K562 (cell line): ENCODE measurements around the gene ABCC12. TPM values are rescaled to one million over a fixed set of nuclear protein-coding genes. Genes with fewer than 3 reads are reported as not detected.
A peak's percentile ranks its signal among the peaks of the same experiment; 100 is the strongest.

ENCODE experiments used
- ATF7 ChIP-seq: fragments of 450-650 bp; IDR thresholded peaks from 2 replicates; pipeline ENCODE4 v1.7.1; 2014; ENCODE audit warnings: mild to moderate bottlenecking, moderate library complexity
- CEBPG ChIP-seq, 3 experiments: fragments of 200-800 bp in 1 of 3; sonication (Bioruptor generic) in 1 of 3; sonication (generic) in 1 of 3; formaldehyde crosslinking in 1 of 3; IDR thresholded peaks in 2 of 3; conservative IDR thresholded peaks in 1 of 3; 2 replicates each; pipeline versions ENCODE4 v1.6.1 to v1.8.0; 2016 to 2022; ENCODE audit warnings: missing compliant biosample characterization in 2 of 3, missing genetic modification characterization in 2 of 3, mild to moderate bottlenecking in 1 of 3, missing genetic modification reagents in 1 of 3
- CHCHD3 ChIP-seq: fragments of 250-450 bp; sonication (Bioruptor Pico); IDR thresholded peaks from 2 replicates; pipeline ENCODE4 v2.1.2; 2022; ENCODE audit warnings: mild to moderate bottlenecking
- CREBBP ChIP-seq: IDR thresholded peaks from one replicate; pipeline ENCODE4 v1.6.1; 2012; ENCODE audit warnings: low read depth, mild to moderate bottlenecking, control low read depth, inconsistent platforms, low read length
- CSDE1 ChIP-seq, 2 experiments: fragments of 450-650 bp; IDR thresholded peaks; 2 replicates each; pipeline ENCODE4 v1.6.1; 2016; ENCODE audit warnings: mild to moderate bottlenecking in 1 of 2
- FOS ChIP-seq: IDR thresholded peaks from 3 replicates; pipeline ENCODE4 v1.6.1; 2011; ENCODE audit not compliant: insufficient read length; ENCODE audit errors: extremely low read depth
- HCFC1 ChIP-seq: IDR thresholded peaks from 2 replicates; pipeline ENCODE4 v1.6.1; 2012; ENCODE audit warnings: low read depth, low read length, improper control_type of control experiment
- JUND ChIP-seq, 2 experiments: IDR thresholded peaks; 2 replicates in 1 of 2; 3 replicates in 1 of 2; pipeline ENCODE4 v1.6.1; 2011; ENCODE audit warnings: borderline replicate concordance in 2 of 2, low read depth in 2 of 2, low read length in 2 of 2, improper control_type of control experiment in 1 of 2, missing biosample characterization in 1 of 2, missing genetic modification characterization in 1 of 2, missing genetic modification reagents in 1 of 2
- LARP7 ChIP-seq: fragments of 450-650 bp; IDR thresholded peaks from 2 replicates; pipeline ENCODE4 v1.6.1; 2016
- MAZ ChIP-seq, 2 experiments: fragments of 450-650 bp in 1 of 2; sonication (generic) in 1 of 2; formaldehyde crosslinking; IDR thresholded peaks in 1 of 2; conservative IDR thresholded peaks in 1 of 2; 2 replicates each; pipeline versions ENCODE4 v1.4.0 to v1.5.0; 2020; ENCODE audit warnings: mild to moderate bottlenecking in 1 of 2, missing genetic modification reagents in 1 of 2
- MEF2A ChIP-seq: IDR thresholded peaks from 2 replicates; pipeline ENCODE4 v1.6.1; 2011; ENCODE audit warnings: low read depth, mild to moderate bottlenecking, low read length, moderate library complexity; ENCODE audit not compliant: control insufficient read depth
- MTF1 ChIP-seq: fragments of 250-450 bp; sonication (Bioruptor Pico); IDR thresholded peaks from 2 replicates; pipeline ENCODE4 v1.9.0; 2021; ENCODE audit warnings: moderate library complexity, mild to moderate bottlenecking, inconsistent platforms, borderline replicate concordance
- NR2F6 ChIP-seq: fragments of 450-650 bp; formaldehyde crosslinking; IDR thresholded peaks from 2 replicates; pipeline ENCODE4 v1.4.0; 2020; ENCODE audit warnings: mild to moderate bottlenecking
- ZNF146 ChIP-seq: IDR thresholded peaks from one replicate; pipeline ENCODE4 v1.6.1; 2018; ENCODE audit warnings: missing compliant biosample characterization; ENCODE audit not compliant: unreplicated experiment
- ZNF165 ChIP-seq: fragments of 250-450 bp; sonication (Bioruptor Pico); IDR thresholded peaks from 2 replicates; pipeline ENCODE4 v1.4.0; 2020; ENCODE audit warnings: borderline replicate concordance
- ZNF436 ChIP-seq: fragments of 250-450, 450-650 bp; sonication (Bioruptor Pico); formaldehyde crosslinking; IDR thresholded peaks from 2 replicates; pipeline ENCODE4 v1.7.0; 2020; ENCODE audit warnings: mild to moderate bottlenecking
- ZNF584 ChIP-seq: fragments of 200-800 bp; sonication (Bioruptor generic); IDR thresholded peaks from 2 replicates; pipeline ENCODE4 v1.6.1; 2016; ENCODE audit warnings: low read depth, mild to moderate bottlenecking, missing genetic modification characterization, missing compliant biosample characterization
- ZNF766 ChIP-seq: fragments of 200-800 bp; sonication (Bioruptor generic); conservative IDR thresholded peaks from 2 replicates; pipeline ENCODE4 v1.6.1; 2016; ENCODE audit warnings: missing genetic modification characterization, missing compliant biosample characterization
- ZZZ3 ChIP-seq: fragments of 450-650 bp; IDR thresholded peaks from 2 replicates; pipeline ENCODE4 v1.6.1; 2016; ENCODE audit warnings: antibody characterized with exemption, mild to moderate bottlenecking, moderate library complexity
- polyA plus RNA-seq, 8 experiments: library from polyadenylated mRNA; depleted of rRNA in 4 of 8; stranded (reverse) in 5 of 8; unstranded in 3 of 8; fragments of >200 nt; fragmentation: Nextera tagmentation in 2 of 8; fragmentation: Illumina TruSeq in 1 of 8; extraction: Ambion mirVana in 2 of 8; extraction: Trizol in 1 of 8; gene quantifications; 2 replicates each; pipeline versions ENCODE4 v1.2.1 to v1.2.3, GENCODE V29; 2011 to 2014; ENCODE audit warnings: inconsistent platforms in 1 of 8, missing spikeins in 1 of 8
- total RNA-seq, 7 experiments: library from RNA; depleted of rRNA in 6 of 7; stranded (reverse); fragments of >200 nt in 6 of 7; fragmentation: Illumina TruSeq in 2 of 7; extraction: Trizol in 2 of 7; gene quantifications; 2 replicates each; pipeline versions ENCODE4 v1.2.1 to v1.2.3, GENCODE V29; 2011 to 2021; ENCODE audit warnings: low replicate concordance in 1 of 7
- TF ChIP-seq, protein P1 (sequence below): fragments of 150-350 bp; IDR thresholded peaks from 2 replicates; pipeline ENCODE4 v1.6.1; 2014; ENCODE audit warnings: low read depth, mild to moderate bottlenecking, low read length, borderline replicate concordance
- TF ChIP-seq, protein P2 (sequence below): sonication (generic); formaldehyde crosslinking; IDR thresholded peaks from 2 replicates; pipeline ENCODE4 v1.8.1; 2022; ENCODE audit warnings: missing genetic modification reagents
- TF ChIP-seq, protein P3 (sequence below): IDR thresholded peaks from 3 replicates; pipeline ENCODE4 v1.6.1; 2011; ENCODE audit warnings: borderline replicate concordance, mild to moderate bottlenecking; ENCODE audit not compliant: insufficient read length, insufficient read depth

Gene ABCC12
- total and polyA plus RNA-seq, 9 of the 15 experiments (the other 6 are each of a cell fraction or from before 2014, with no cell fraction given), result not detected

DNA sequence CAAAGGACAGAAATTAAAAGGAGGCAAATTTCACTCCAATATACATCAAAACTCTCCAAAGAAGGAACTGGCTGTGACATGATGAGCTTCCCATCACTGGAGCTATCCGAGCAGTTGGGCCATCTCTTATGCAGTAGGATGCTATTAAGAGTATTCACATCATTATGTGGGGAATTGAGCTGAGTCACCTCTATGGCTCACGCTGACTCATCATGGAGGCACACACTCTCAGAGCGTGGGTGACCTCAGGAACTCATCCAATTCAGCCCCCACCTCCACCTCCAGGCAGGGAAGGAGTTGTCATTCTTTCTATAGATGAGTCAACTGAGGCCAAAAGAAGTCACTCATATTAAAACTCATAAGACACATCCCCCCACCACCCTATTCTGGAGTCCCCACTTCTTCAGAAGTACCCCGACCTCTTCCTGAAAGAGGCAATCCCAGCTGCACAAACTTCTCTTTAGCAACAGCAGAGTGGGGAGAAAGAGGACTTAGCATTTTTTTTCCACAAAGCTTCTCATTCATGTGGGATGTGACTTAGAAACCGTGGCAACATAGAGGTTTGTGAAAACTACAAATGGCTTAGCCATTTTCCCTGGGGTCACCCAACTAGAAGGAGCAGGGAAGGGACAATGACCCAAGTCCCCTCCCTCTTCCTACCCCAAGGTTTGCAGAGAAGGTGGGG is 32.5 kb downstream of the ABCC12 start (continued):
- TF ChIP-seq JUND (IDR thresholded peaks at IDR 0.05; ENCODE audit: borderline replicate concordance, low read depth, low read length) (peak; percentile 91), JUND (tag; IDR thresholded peaks at IDR 0.05; ENCODE audit: borderline replicate concordance, low read depth, low read length) (peak; percentile 90), CEBPG (CRISPR knock-in tag; IDR thresholded peaks at IDR 0.05) (no peak), CEBPG (tag; conservative IDR thresholded peaks at IDR 0.05 in 1 of 2, IDR thresholded peaks at IDR 0.05 in 1 of 2) (no peak), ZNF766 (CRISPR knock-in tag) (no peak), CREBBP (no peak), ATF7 (peak; percentile 33; the same call in 1 of the 2 replicates), CSDE1 (IDR thresholded peaks at IDR 0.05) (no peak), NR2F6 (CRISPR knock-in tag) (no peak), ZNF165 (CRISPR knock-in tag) (no peak), CHCHD3 (no peak), ZNF146 (CRISPR knock-in tag) (no peak), MTF1 (CRISPR knock-in tag) (no peak), MEF2A (no peak), HCFC1 (no peak), MAZ (CRISPR knock-in tag; conservative IDR thresholded peaks at IDR 0.05 in 1 of 2, IDR thresholded peaks at IDR 0.05 in 1 of 2) (peak in 1 of 2 experiments; percentile 50; a peak in 1 of 4 replicates), FOS (peak; percentile 65), ZNF584 (CRISPR knock-in tag) (no peak), ZZZ3 (no peak), LARP7 (no peak), ZNF436 (CRISPR knock-in tag) (no peak)
- TF ChIP-seq, protein P1, sequence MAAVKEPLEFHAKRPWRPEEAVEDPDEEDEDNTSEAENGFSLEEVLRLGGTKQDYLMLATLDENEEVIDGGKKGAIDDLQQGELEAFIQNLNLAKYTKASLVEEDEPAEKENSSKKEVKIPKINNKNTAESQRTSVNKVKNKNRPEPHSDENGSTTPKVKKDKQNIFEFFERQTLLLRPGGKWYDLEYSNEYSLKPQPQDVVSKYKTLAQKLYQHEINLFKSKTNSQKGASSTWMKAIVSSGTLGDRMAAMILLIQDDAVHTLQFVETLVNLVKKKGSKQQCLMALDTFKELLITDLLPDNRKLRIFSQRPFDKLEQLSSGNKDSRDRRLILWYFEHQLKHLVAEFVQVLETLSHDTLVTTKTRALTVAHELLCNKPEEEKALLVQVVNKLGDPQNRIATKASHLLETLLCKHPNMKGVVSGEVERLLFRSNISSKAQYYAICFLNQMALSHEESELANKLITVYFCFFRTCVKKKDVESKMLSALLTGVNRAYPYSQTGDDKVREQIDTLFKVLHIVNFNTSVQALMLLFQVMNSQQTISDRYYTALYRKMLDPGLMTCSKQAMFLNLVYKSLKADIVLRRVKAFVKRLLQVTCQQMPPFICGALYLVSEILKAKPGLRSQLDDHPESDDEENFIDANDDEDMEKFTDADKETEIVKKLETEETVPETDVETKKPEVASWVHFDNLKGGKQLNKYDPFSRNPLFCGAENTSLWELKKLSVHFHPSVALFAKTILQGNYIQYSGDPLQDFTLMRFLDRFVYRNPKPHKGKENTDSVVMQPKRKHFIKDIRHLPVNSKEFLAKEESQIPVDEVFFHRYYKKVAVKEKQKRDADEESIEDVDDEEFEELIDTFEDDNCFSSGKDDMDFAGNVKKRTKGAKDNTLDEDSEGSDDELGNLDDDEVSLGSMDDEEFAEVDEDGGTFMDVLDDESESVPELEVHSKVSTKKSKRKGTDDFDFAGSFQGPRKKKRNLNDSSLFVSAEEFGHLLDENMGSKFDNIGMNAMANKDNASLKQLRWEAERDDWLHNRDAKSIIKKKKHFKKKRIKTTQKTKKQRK, result no peak
- TF ChIP-seq, protein P2, sequence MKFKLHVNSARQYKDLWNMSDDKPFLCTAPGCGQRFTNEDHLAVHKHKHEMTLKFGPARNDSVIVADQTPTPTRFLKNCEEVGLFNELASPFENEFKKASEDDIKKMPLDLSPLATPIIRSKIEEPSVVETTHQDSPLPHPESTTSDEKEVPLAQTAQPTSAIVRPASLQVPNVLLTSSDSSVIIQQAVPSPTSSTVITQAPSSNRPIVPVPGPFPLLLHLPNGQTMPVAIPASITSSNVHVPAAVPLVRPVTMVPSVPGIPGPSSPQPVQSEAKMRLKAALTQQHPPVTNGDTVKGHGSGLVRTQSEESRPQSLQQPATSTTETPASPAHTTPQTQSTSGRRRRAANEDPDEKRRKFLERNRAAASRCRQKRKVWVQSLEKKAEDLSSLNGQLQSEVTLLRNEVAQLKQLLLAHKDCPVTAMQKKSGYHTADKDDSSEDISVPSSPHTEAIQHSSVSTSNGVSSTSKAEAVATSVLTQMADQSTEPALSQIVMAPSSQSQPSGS, result no peak
- TF ChIP-seq, protein P3, sequence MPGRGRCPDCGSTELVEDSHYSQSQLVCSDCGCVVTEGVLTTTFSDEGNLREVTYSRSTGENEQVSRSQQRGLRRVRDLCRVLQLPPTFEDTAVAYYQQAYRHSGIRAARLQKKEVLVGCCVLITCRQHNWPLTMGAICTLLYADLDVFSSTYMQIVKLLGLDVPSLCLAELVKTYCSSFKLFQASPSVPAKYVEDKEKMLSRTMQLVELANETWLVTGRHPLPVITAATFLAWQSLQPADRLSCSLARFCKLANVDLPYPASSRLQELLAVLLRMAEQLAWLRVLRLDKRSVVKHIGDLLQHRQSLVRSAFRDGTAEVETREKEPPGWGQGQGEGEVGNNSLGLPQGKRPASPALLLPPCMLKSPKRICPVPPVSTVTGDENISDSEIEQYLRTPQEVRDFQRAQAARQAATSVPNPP, result no peak
